Endothelial cell of umbilical vein (primary cell): Measurements from ENCODE around the gene NR6A1.

Source experiments
- CTCF ChIP-seq, 2 donors: IDR thresholded peaks; 1 replicate in 1 of 2; 2 replicates in 1 of 2; pipeline ENCODE4 v1.5.1; 2011; ENCODE audit warnings: low read length in 2 of 2, mild to moderate bottlenecking in 2 of 2, moderate library complexity in 2 of 2, control low read depth in 1 of 2, inconsistent platforms in 1 of 2, low read depth in 1 of 2; ENCODE audit not compliant: insufficient read depth in 1 of 2; ENCODE audit errors: extremely low read depth in 1 of 2
- EZH2 ChIP-seq: IDR thresholded peaks from 2 replicates; pipeline ENCODE4 v1.6.1; 2012; ENCODE audit warnings: borderline replicate concordance, low read depth, mild to moderate bottlenecking, moderate library complexity, low read length, inconsistent platforms; ENCODE audit not compliant: severe bottlenecking
- FOS ChIP-seq: IDR thresholded peaks from 2 replicates; pipeline ENCODE4 v1.6.1; 2011; ENCODE audit warnings: mild to moderate bottlenecking, low read length, moderate library complexity, borderline replicate concordance; ENCODE audit not compliant: insufficient read depth
- MYC ChIP-seq: IDR thresholded peaks from one replicate; pipeline ENCODE4 v1.6.1; 2011; ENCODE audit warnings: mild to moderate bottlenecking, low read depth, low read length
- POLR2A ChIP-seq: IDR thresholded peaks from 2 replicates; pipeline ENCODE4 v1.6.1; 2012; ENCODE audit warnings: low read depth, mild to moderate bottlenecking, control low read depth, low read length
- POLR2AphosphoS5 ChIP-seq: IDR thresholded peaks from 2 replicates; pipeline ENCODE4 v1.6.1; 2012; ENCODE audit warnings: low read depth, mild to moderate bottlenecking, control low read depth, low read length, moderate library complexity; ENCODE audit not compliant: insufficient read depth
- TF ChIP-seq, protein P1 (sequence below): IDR thresholded peaks from 2 replicates; pipeline ENCODE4 v1.6.1; 2011; ENCODE audit not compliant: insufficient read depth, insufficient read length

DNA sequence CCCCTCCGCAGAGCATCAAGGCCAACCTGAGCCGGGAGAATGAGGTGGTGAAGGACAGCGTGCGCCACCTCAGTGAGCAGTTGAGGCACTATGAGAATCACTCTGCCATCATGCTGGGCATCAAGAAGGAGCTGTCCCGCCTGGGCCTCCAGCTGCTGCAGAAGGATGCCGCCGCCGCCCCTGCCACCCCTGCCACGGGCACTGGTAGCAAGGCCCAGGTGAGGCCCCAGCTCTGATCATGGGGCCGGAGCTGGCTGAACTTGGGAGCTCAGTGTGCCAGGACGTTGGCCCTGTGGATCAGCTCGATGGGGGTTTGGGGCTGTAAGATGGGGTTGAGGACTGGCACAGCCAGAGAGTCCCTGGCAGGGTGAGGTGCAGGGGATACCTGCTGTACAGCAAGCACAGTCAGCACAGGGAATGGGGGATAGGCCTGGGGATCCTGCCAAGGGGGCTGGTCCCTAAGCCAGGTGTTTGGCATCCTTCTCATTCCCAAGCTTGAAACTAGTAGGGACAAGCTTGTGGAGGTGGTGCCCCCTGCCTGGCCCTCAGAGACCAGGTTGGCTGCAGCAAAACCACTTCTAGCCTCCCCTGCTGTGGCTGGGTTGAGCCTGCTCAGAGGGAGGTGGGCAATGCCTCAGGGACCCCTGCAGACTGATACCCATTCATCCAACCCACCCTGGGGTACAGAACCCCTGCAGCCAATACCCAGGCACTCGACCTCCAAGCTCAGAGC lies 28.3 kb upstream of the NR6A1 start:
- TF ChIP-seq POLR2A (no peak), EZH2 (no peak), CTCF (IDR thresholded peaks at IDR 0.05; ENCODE audit: extremely low read depth in 1 of 2, insufficient read depth in 1 of 2, low read depth in 1 of 2, low read length in 2 of 2) (no peak), POLR2AphosphoS5 (no peak), FOS (no peak), MYC (no peak)
- TF ChIP-seq, protein P1, sequence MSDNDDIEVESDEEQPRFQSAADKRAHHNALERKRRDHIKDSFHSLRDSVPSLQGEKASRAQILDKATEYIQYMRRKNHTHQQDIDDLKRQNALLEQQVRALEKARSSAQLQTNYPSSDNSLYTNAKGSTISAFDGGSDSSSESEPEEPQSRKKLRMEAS = no peak
